KMS-11 (cell line): ENCODE measurements around the gene SMOC2.

Experiments used
- H2AFZ ChIP-seq: fragments of 200-600 bp; sonication (generic); 2 replicates; pipeline ENCODE4 v1.6.1; 2016; ENCODE audit warnings: antibody characterized with exemption, mixed run types, low read depth
- H3K27ac ChIP-seq: fragments of 200-600 bp; sonication (generic); 2 replicates; pipeline ENCODE4 v1.6.1; 2016; ENCODE audit warnings: mild to moderate bottlenecking, mixed run types
- H3K27me3 ChIP-seq: fragments of 200-600 bp; sonication (generic); 2 replicates; pipeline ENCODE4 v1.6.1; 2017; ENCODE audit warnings: mild to moderate bottlenecking, low read depth, mixed run types, moderate library complexity; ENCODE audit not compliant: insufficient read depth
- H3K36me3 ChIP-seq: fragments of 200-600 bp; sonication (generic); 2 replicates; pipeline ENCODE4 v1.6.1; 2017; ENCODE audit warnings: mild to moderate bottlenecking, mixed run types; ENCODE audit not compliant: insufficient read depth
- H3K4me1 ChIP-seq: fragments of 200-600 bp; sonication (generic); 2 replicates; pipeline ENCODE4 v1.6.1; 2016; ENCODE audit warnings: mild to moderate bottlenecking, low read depth, mixed run types; ENCODE audit not compliant: poor library complexity, severe bottlenecking
- H3K4me2 ChIP-seq: fragments of 200-600 bp; sonication (generic); 2 replicates; pipeline ENCODE4 v1.7.0; 2016; ENCODE audit warnings: mild to moderate bottlenecking, mixed run types
- H3K4me3 ChIP-seq: fragments of 200-600 bp; sonication (generic); IDR thresholded peaks from 2 replicates; pipeline ENCODE4 v1.6.1; 2017; ENCODE audit warnings: low read depth, low read length, mixed read lengths; ENCODE audit not compliant: insufficient read depth
- H3K79me2 ChIP-seq: fragments of 200-600 bp; sonication (generic); 2 replicates; pipeline ENCODE4 v1.6.1; 2016; ENCODE audit warnings: low read depth, mixed run types; ENCODE audit not compliant: insufficient read depth
- H3K9ac ChIP-seq: fragments of 200-600 bp; sonication (generic); 2 replicates; pipeline ENCODE4 v1.6.1; 2016; ENCODE audit warnings: mild to moderate bottlenecking, mixed run types
- H4K20me1 ChIP-seq: fragments of 200-600 bp; sonication (generic); 2 replicates; pipeline ENCODE4 v1.6.1; 2016; ENCODE audit warnings: mild to moderate bottlenecking, mixed run types; ENCODE audit not compliant: insufficient read depth
- CTCF ChIP-seq: fragments of 200-600 bp; sonication (generic); conservative IDR thresholded peaks from 2 replicates; pipeline ENCODE4 v1.6.1; 2017; ENCODE audit warnings: low read depth, mild to moderate bottlenecking, antibody characterized with exemption, low read length, moderate library complexity, mixed read lengths

SMOC2 gene

DNA sequence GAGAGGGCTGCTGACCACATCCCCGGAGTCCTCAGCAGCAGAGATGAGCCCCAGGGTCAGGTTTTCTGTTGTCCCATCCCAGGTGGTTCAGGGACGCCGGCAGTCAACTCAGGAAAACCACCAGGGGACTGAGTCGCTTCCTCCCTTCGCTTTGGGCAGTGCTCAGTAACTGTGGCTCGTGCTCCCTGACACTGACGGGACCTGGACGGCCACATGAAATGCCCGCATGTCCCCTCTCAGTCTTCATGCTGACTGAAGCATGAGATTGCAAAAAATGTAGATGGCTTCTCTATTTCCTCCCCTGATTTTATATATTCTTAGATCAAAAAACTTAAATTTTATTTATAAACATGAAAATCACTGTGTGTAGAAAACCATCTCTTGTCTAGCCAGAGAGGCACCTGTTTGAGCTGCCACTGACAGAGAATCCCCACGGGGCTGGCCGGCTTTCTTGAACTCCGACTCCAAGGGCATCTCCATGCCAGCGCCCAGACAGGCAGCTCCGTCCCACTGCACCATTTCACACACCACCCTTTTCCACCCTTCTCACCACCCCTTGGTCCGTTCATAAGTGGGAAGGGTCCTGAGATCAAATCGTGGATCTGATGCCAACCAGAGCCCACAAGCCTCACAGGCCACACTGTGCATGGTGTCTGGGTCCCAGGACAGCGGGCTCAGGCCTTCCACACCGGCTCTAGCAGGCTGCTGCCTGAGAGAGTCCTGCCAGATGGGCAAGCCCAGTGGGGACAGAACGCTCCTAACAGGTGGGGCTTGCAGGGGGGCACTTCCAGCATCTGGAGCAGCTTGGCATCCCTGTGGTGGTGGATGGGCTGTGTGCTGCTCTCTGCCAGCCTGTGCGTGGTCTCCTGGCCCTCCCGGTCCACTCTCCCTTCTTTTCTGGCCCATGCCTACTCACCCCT lies 98.2 kb downstream of the SMOC2 start:
- H4K20me1 ChIP-seq = no peaks in the 10 kb centered on the region
- no peaks in the 10 kb centered on the region for H3K36me3 ChIP-seq
- H3K27me3 ChIP-seq = no peaks in the 10 kb centered on the region
- no peak overlapping the region for H3K4me2 ChIP-seq
- no peak overlapping the region for H2AFZ ChIP-seq
- no peak overlapping the region for H3K4me3 ChIP-seq
- no peak overlapping the region for H3K9ac ChIP-seq
- no peak for TF ChIP-seq CTCF
- no peaks in the 10 kb centered on the region for H3K79me2 ChIP-seq
- no peaks in the 10 kb centered on the region for H3K4me1 ChIP-seq
- H3K27ac ChIP-seq = no peak overlapping the region

GRCh38 chr6:168540713-168541291 lies 99.8 kb downstream of the SMOC2 start:
- Histone ChIP-seq H3K27me3 (no peaks in the 10 kb centered on the region), H3K4me2 (no peak overlapping the region), H2AFZ (no peak overlapping the region), H3K27ac (no peak overlapping the region), H4K20me1 (no peaks in the 10 kb centered on the region), H3K36me3 (no peaks in the 10 kb centered on the region), H3K4me3 (no peak overlapping the region), H3K9ac (no peak overlapping the region), H3K79me2 (no peaks in the 10 kb centered on the region), H3K4me1 (no peaks in the 10 kb centered on the region)
- no peak for TF ChIP-seq CTCF

DNA sequence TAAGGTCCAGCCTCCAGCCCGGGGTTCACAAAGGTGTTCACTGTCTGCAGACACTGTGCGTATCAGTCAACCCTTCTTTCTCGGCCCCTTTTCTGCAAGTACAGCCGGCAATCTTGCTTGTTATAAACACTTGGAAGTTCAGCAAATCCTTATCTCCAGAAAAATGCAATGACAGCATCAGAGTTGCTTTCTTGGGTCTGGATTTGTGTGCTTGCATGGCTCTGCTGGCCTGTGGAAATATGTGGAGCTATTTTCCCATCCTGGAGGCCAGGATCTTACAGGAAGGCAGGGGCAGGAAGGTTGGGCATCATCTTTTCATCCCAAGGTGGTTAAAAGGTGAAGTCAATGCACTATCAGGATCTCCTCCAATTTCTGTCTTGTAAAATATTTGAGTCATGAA lies 100.3 kb downstream of the SMOC2 start:
- Histone ChIP-seq H4K20me1 (no peaks in the 10 kb centered on the region), H2AFZ (no peak overlapping the region), H3K27ac (no peak overlapping the region), H3K27me3 (no peaks in the 10 kb centered on the region), H3K36me3 (no peaks in the 10 kb centered on the region), H3K9ac (no peak overlapping the region), H3K4me1 (no peaks in the 10 kb centered on the region), H3K79me2 (no peaks in the 10 kb centered on the region), H3K4me2 (no peak overlapping the region), H3K4me3 (no peak overlapping the region)
- TF ChIP-seq CTCF = no peak

- Histone ChIP-seq H3K4me2 (no peak overlapping the region), H3K4me1 (no peaks in the 10 kb centered on the region), H3K79me2 (no peaks in the 10 kb centered on the region), H2AFZ (no peak overlapping the region), H3K36me3 (no peaks in the 10 kb centered on the region), H3K4me3 (no peak overlapping the region), H3K27ac (no peak overlapping the region), H3K27me3 (no peaks in the 10 kb centered on the region), H3K9ac (no peak overlapping the region), H4K20me1 (no peaks in the 10 kb centered on the region)
- no peak for TF ChIP-seq CTCF
Observed at GRCh38 chr6:168542301-168542700, 101.3 kb downstream of the SMOC2 start.
